PC-9 (cell line): Measurements from ENCODE around the gene HMBS.

Experiments used
- CTCF ChIP-seq: fragments of 200-600 bp; sonication (generic); conservative IDR thresholded peaks from 2 replicates; pipeline ENCODE4 v1.6.1; 2017; ENCODE audit warnings: mixed run types, antibody characterized with exemption, mild to moderate bottlenecking, moderate library complexity
- EZH2 ChIP-seq: fragments of 200-600 bp; sonication (generic); IDR thresholded peaks from 2 replicates; pipeline ENCODE4 v1.8.0; 2017; ENCODE audit warnings: antibody characterized with exemption, low read depth

DNA sequence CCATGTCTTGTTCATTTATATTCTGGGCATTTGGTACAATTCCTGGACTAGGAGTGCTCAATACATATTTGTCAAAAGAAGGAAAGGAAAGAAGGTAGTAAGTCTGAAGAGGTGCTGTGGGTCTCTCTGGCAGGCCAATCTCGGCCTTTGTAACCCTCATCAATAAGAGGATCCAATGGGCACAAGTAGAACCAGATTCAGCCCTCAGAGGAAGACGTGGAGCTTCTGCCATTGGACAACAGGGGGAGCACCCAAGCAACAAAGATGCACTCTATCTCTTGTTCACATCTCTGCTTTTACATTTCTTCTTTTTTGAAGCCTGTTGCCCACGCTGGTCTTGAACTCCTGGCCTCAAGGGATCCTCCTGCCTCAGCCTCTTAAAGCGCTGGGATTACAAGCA, 19.3 kb upstream of the HMBS start:
- TF ChIP-seq CTCF, result peak; percentile 43
- TF ChIP-seq EZH2, result no peak
